GM12878 (cell line): Measurements from ENCODE around the gene ZNF462. TPM values are rescaled to one million over a fixed set of nuclear protein-coding genes. Genes with fewer than 3 reads are reported as not detected.

Experiments
- ATAC-seq: fragments of 200-7000 bp; cut with Tn5 transposase; 3 replicates; pipeline ENCODE4 v1.9.1; 2020; ENCODE audit warnings: mild to moderate bottlenecking, moderate library complexity
- BruUV-seq: library from RNA; stranded (reverse); fragments of 400-500 nt; replicated peaks from 2 replicates; lab custom pipeline; 2021; lab: Mats Ljungman, UMichigan
- CTCF ChIA-PET: fragments of 300-600 bp; sonication (Branson Sonifier 250); formaldehyde crosslinking; extraction: SDS; loops from one replicate; lab custom pipeline; 2021; ENCODE audit warnings: inconsistent platforms; lab: Yijun Ruan, JAX
- POLR2A ChIA-PET: fragments of 350-600 bp; formaldehyde crosslinking; extraction: SDS; loops from one replicate; lab custom pipeline; 2021; ENCODE audit warnings: inconsistent platforms; lab: Charles Lee
- RAD21 ChIA-PET: fragments of 300-600 bp; sonication (Branson Sonifier 250); formaldehyde crosslinking; loops from one replicate; lab custom pipeline; 2023; ENCODE audit warnings: antibody characterized with exemption; ENCODE audit not compliant: unreplicated experiment; lab: Charles Lee
- SMC1A ChIA-PET: fragments of 300-600 bp; sonication (Branson Sonifier 250); formaldehyde crosslinking; loops from one replicate; lab custom pipeline; 2023; ENCODE audit not compliant: unreplicated experiment, uncharacterized antibody; lab: Charles Lee
- DNase-seq: peaks from one replicate; pipeline ENCODE4 v3.0.0-alpha.2; 2011; ENCODE audit warnings: low read depth, low spot score
- FAIRE-seq: peaks from 3 replicates; lab custom pipeline; 2011; peaks lifted over from hg19 to GRCh38; lab: Jason Lieb, UNC
- H2AFZ ChIP-seq: 2 replicates; pipeline ENCODE4 v1.6.0; 2011; ENCODE audit warnings: low read depth, low read length, control low read depth; ENCODE audit not compliant: control insufficient read depth
- H3K27ac ChIP-seq: 2 replicates; pipeline ENCODE4 v1.5.1; 2011; ENCODE audit warnings: control low read depth; ENCODE audit not compliant: control insufficient read depth, insufficient read depth
- H3K27me3 ChIP-seq, 2 experiments: replicated peaks in 1 of 2; 2 replicates each; pipeline versions ENCODE4 v1.6.0 to v1.6.1; 2011; ENCODE audit warnings: low read length in 1 of 2; ENCODE audit not compliant: control insufficient read depth in 2 of 2, insufficient read depth in 2 of 2
- H3K36me3 ChIP-seq, 2 experiments: 2 replicates each; pipeline ENCODE4 v1.5.1; 2011; ENCODE audit warnings: low read length in 1 of 2; ENCODE audit not compliant: control insufficient read depth in 2 of 2, insufficient read depth in 2 of 2
- H3K4me1 ChIP-seq: 2 replicates; pipeline ENCODE4 v1.6.1; 2011; ENCODE audit warnings: mild to moderate bottlenecking, low read length, moderate library complexity, mixed read lengths; ENCODE audit not compliant: control insufficient read depth, insufficient read depth
- H3K4me2 ChIP-seq: 2 replicates; pipeline ENCODE4 v1.6.0; 2011; ENCODE audit warnings: control low read depth; ENCODE audit not compliant: control insufficient read depth, insufficient read depth
- H3K4me3 ChIP-seq: fragments of 200-600 bp; sonication (generic); 2 replicates; pipeline ENCODE4 v1.5.1; 2016
- H3K79me2 ChIP-seq: 2 replicates; pipeline ENCODE4 v1.6.0; 2011; ENCODE audit warnings: low read length; ENCODE audit not compliant: control insufficient read depth, insufficient read depth
- H3K9ac ChIP-seq: 2 replicates; pipeline ENCODE4 v1.8.0; 2011; ENCODE audit warnings: low read length, control low read depth, mixed read lengths; ENCODE audit not compliant: control insufficient read depth, insufficient read depth
- H3K9me3 ChIP-seq: replicated peaks from 3 replicates; pipeline ENCODE4 v1.5.1; 2011; ENCODE audit warnings: mild to moderate bottlenecking, low read length; ENCODE audit not compliant: control insufficient read depth, insufficient read depth
- H4K20me1 ChIP-seq: 2 replicates; pipeline ENCODE4 v1.6.0; 2011; ENCODE audit not compliant: control insufficient read depth, insufficient read depth
- EGR1 ChIP-seq, 2 experiments: IDR thresholded peaks; 1 replicate in 1 of 2; 2 replicates in 1 of 2; pipeline ENCODE4 v1.6.1; 2011 to 2012; ENCODE audit warnings: low read depth in 2 of 2, low read length in 2 of 2, borderline replicate concordance in 1 of 2, mild to moderate bottlenecking in 1 of 2, moderate library complexity in 1 of 2
- EZH2 ChIP-seq: IDR thresholded peaks from 2 replicates; pipeline ENCODE4 v1.6.1; 2012; ENCODE audit warnings: low read depth, mild to moderate bottlenecking, control low read depth, inconsistent platforms, low read length, borderline replicate concordance; ENCODE audit not compliant: control insufficient read depth
- GABPA ChIP-seq: IDR thresholded peaks from 2 replicates; pipeline ENCODE4 v1.6.1; 2014; ENCODE audit warnings: antibody characterized with exemption, low read depth, mild to moderate bottlenecking, inconsistent platforms
- HCFC1 ChIP-seq: fragments of 150-350 bp; IDR thresholded peaks from 2 replicates; pipeline ENCODE4 v1.6.1; 2014; ENCODE audit warnings: low read length
- IKZF2 ChIP-seq, 2 experiments: fragments of 450-650 bp; IDR thresholded peaks; 2 replicates each; pipeline ENCODE4 v1.6.1; 2017; ENCODE audit warnings: mild to moderate bottlenecking in 2 of 2, moderate library complexity in 2 of 2
- LARP7 ChIP-seq: fragments of 450-650 bp; IDR thresholded peaks from 2 replicates; pipeline ENCODE4 v1.6.1; 2017; ENCODE audit warnings: mild to moderate bottlenecking
- MTA2 ChIP-seq: fragments of 450-650 bp; IDR thresholded peaks from 2 replicates; pipeline ENCODE4 v1.6.1; 2016; ENCODE audit warnings: low read depth, mild to moderate bottlenecking, moderate library complexity
- NFIC ChIP-seq: IDR thresholded peaks from 2 replicates; pipeline ENCODE4 v1.6.1; 2012; ENCODE audit warnings: low read depth, mild to moderate bottlenecking, inconsistent platforms, low read length, moderate library complexity
- POLR2A ChIP-seq: IDR thresholded peaks from 2 replicates; pipeline ENCODE4 v1.6.1; 2011; ENCODE audit warnings: low read depth, mild to moderate bottlenecking, low read length
- RB1 ChIP-seq: fragments of 450-650 bp; formaldehyde crosslinking; IDR thresholded peaks from 2 replicates; pipeline ENCODE4 v1.6.1; 2017; ENCODE audit warnings: mild to moderate bottlenecking, borderline replicate concordance
- RFX5 ChIP-seq: IDR thresholded peaks from 2 replicates; pipeline ENCODE4 v1.6.1; 2011; ENCODE audit warnings: low read depth, low read length, improper control_type of control experiment
- SMAD5 ChIP-seq: IDR thresholded peaks from 2 replicates; pipeline ENCODE4 v1.6.1; 2016; ENCODE audit warnings: antibody characterized with exemption, low read depth
- STAT1 ChIP-seq: fragments of 450-650 bp; conservative IDR thresholded peaks from 2 replicates; pipeline ENCODE4 v1.6.1; 2014; ENCODE audit warnings: antibody characterized with exemption, mild to moderate bottlenecking
- TARDBP ChIP-seq: IDR thresholded peaks from 2 replicates; pipeline ENCODE4 v1.6.1; 2016; ENCODE audit warnings: borderline replicate concordance
- TCF3 ChIP-seq: IDR thresholded peaks from 2 replicates; pipeline ENCODE4 v1.6.1; 2012; ENCODE audit warnings: low read depth, mild to moderate bottlenecking, low read length, borderline replicate concordance; ENCODE audit not compliant: insufficient read depth
- WGBS: methylation state at CpG from one replicate; pipeline ENCODE4 v1.1.6; 2016; ENCODE audit warnings: low lambda C conversion rate; ENCODE audit not compliant: insufficient replicate concordance, insufficient coverage; ENCODE audit errors: missing lambda C conversion rate; 5-methylcytosine and 5-hydroxymethylcytosine counted together
- in situ Hi-C: fragments of 300-500 bp; cut with MboI; formaldehyde crosslinking; loops from 9 replicates; pipeline ENCODE4 v1.14.3; 2018; ENCODE audit warnings: mixed read lengths
- intact Hi-C: fragments of 100-400 bp; cut with micrococcal nuclease; formaldehyde crosslinking; loops from one replicate; pipeline ENCODE4 v1.14.2; 2022; ENCODE audit not compliant: unreplicated experiment
- polyA plus RNA-seq, 11 experiments: library from polyadenylated mRNA; depleted of rRNA in 4 of 11; unstranded in 6 of 11; stranded (reverse) in 5 of 11; fragments of >200 nt; fragmentation: Nextera tagmentation in 4 of 11; fragmentation: Illumina TruSeq in 1 of 11; extraction: Ambion mirVana in 4 of 11; extraction: Trizol in 1 of 11; gene quantifications; 1 replicate in 1 of 11; 2 replicates in 10 of 11; pipeline versions ENCODE4 v1.2.1 to v1.2.3, GENCODE V29; 2011 to 2016; ENCODE audit warnings: inconsistent platforms in 2 of 11, missing spikeins in 2 of 11, low read depth in 1 of 11
- total RNA-seq, 4 experiments: library from RNA; depleted of rRNA in 3 of 4; stranded (reverse); fragments of >200 nt in 3 of 4; fragmentation: Illumina TruSeq in 1 of 4; extraction: Trizol in 1 of 4; gene quantifications; 2 replicates each; pipeline versions ENCODE4 v1.2.1 to v1.2.3, GENCODE V29; 2013 to 2021
- TF ChIP-seq, protein P1 (sequence below): IDR thresholded peaks from 2 replicates; pipeline ENCODE4 v1.6.1; 2012; ENCODE audit warnings: mild to moderate bottlenecking, low read depth, low read length

The ZNF462 gene
- total and polyA plus RNA-seq, 10 of the 15 experiments (the other 5 are each of a cell fraction or from before 2014, with no cell fraction given): 0.27 to 13.7 (median 0.55) TPM

DNA sequence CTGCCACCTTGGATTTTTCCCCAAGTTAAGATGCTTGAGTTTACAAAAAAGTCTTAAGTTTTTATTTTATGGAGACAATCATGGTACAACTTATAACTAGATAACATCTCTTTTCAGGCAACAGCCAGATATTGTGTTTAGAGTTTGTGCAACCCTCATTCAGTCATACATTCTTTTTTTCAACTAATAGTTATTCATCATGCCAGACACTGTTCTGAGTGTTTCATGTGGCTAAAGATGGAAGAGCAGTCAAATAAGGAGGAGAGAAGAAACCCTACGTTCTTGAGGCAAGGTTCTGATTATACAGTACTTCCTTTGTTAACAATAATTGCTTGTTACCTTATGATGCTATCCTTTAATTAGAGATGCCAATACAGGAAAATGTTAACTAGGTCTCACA is 42.1 kb upstream of the ZNF462 start:
- FAIRE-seq (no peak), DNase-seq (no peak), ATAC-seq (no peak)
- H4K20me1 ChIP-seq: no peaks in the 10 kb centered on the region
- no peak overlapping the region for H2AFZ ChIP-seq
- CTCF ChIA-PET: no interaction called here
- H3K4me1 ChIP-seq: no peaks in the 10 kb centered on the region
- POLR2A ChIA-PET: no interaction called here
- no peaks in the 10 kb centered on the region for H3K27me3 ChIP-seq
- no peak overlapping the region for H3K4me2 ChIP-seq
- RAD21 ChIA-PET: no interaction called here
- WGBS: 0% methylated on average over 1 of the region's 1 CpG
- SMC1A ChIA-PET: no interaction called here
- no peak overlapping the region for H3K9ac ChIP-seq
- no peaks in the 10 kb centered on the region for H3K79me2 ChIP-seq
- intact Hi-C loops (no loop called here), in situ Hi-C loops (no loop called here)
- BruUV-seq: no TSS peak
- no peaks in the 10 kb centered on the region for H3K9me3 ChIP-seq
- no peak overlapping the region for H3K27ac ChIP-seq
- no peaks in the 10 kb centered on the region for H3K36me3 ChIP-seq
- H3K4me3 ChIP-seq: no peak overlapping the region
- TF ChIP-seq POLR2A: no peak
- TF ChIP-seq TARDBP: no peak
- TF ChIP-seq SMAD5: no peak
- TF ChIP-seq TCF3: no peak
- TF ChIP-seq EGR1 (IDR thresholded peaks at IDR 0.05; ENCODE audit: borderline replicate concordance in 1 of 2, low read depth in 2 of 2, low read length in 2 of 2): no peak
- TF ChIP-seq RB1: no peak
- TF ChIP-seq RFX5: no peak
- no peak for TF ChIP-seq NFIC
- no peak for TF ChIP-seq STAT1
- TF ChIP-seq HCFC1: no peak
- TF ChIP-seq IKZF2 (IDR thresholded peaks at IDR 0.05): no peak
- no peak for TF ChIP-seq GABPA
- TF ChIP-seq EZH2: no peak
- no peak for TF ChIP-seq LARP7
- TF ChIP-seq, protein P1, sequence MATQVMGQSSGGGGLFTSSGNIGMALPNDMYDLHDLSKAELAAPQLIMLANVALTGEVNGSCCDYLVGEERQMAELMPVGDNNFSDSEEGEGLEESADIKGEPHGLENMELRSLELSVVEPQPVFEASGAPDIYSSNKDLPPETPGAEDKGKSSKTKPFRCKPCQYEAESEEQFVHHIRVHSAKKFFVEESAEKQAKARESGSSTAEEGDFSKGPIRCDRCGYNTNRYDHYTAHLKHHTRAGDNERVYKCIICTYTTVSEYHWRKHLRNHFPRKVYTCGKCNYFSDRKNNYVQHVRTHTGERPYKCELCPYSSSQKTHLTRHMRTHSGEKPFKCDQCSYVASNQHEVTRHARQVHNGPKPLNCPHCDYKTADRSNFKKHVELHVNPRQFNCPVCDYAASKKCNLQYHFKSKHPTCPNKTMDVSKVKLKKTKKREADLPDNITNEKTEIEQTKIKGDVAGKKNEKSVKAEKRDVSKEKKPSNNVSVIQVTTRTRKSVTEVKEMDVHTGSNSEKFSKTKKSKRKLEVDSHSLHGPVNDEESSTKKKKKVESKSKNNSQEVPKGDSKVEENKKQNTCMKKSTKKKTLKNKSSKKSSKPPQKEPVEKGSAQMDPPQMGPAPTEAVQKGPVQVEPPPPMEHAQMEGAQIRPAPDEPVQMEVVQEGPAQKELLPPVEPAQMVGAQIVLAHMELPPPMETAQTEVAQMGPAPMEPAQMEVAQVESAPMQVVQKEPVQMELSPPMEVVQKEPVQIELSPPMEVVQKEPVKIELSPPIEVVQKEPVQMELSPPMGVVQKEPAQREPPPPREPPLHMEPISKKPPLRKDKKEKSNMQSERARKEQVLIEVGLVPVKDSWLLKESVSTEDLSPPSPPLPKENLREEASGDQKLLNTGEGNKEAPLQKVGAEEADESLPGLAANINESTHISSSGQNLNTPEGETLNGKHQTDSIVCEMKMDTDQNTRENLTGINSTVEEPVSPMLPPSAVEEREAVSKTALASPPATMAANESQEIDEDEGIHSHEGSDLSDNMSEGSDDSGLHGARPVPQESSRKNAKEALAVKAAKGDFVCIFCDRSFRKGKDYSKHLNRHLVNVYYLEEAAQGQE: no peak
- TF ChIP-seq MTA2: no peak
